ENCODE data around the gene TNFSF12.
A peak's percentile ranks its signal among the peaks of the same experiment; 100 is the strongest.

The TNFSF12 gene

GRCh38 chr17:7548585-7549400 lies at the start of gene TNFSF12:
Gene TNFSF12, plus strand, starts transcription at chr17:7549058. Its CDS starts 96 bp downstream, at chr17:7549154.
- Histone ChIP-seq H3K4me2 (ENCODE audit: low read length) (peak within 1 kb of the TSS; percentile 40; the same call in 1 of the 2 replicates), H3K9me2 (ENCODE audit: low read depth, low read length) (no peaks in the 10 kb centered on the region), H3K79me2 (ENCODE audit: insufficient read depth, low read length) (no peaks in the 10 kb centered on the region), H3K27me3 (ENCODE audit: insufficient read depth, low read length) (peaks cover 16% of the 10 kb centered on the region), H3K36me3 (ENCODE audit: insufficient read depth, low read length) (no peaks in the 10 kb centered on the region), H3F3A (ENCODE audit: insufficient read depth, low read length) (no peaks in the 10 kb centered on the region), H2AFZ (ENCODE audit: low read length) (no peak within 1 kb of the TSS), H4K20me1 (ENCODE audit: insufficient read depth, low read length) (no peaks in the 10 kb centered on the region), H3K27ac (ENCODE audit: low read depth, low read length, poor library complexity, severe bottlenecking) (no peak within 1 kb of the TSS), H3K4me3 (ENCODE audit: low read depth, low read length, poor library complexity, severe bottlenecking) (peak within 1 kb of the TSS; percentile 7), H3K9ac (ENCODE audit: low read length) (no peak within 1 kb of the TSS), H3K9me3 (ENCODE audit: low read length) (no peaks in the 10 kb centered on the region), H3K4me1 (ENCODE audit: insufficient read depth, low read length, severe bottlenecking) (peaks cover 4% of the 10 kb centered on the region)
- no peak for TF ChIP-seq EZH2 (IDR thresholded peaks at IDR 0.05; ENCODE audit: borderline replicate concordance, low read length)
- no peak for TF ChIP-seq CTCF (IDR thresholded peaks at IDR 0.05; ENCODE audit: low read length)

- Histone ChIP-seq H3K27me3 (ENCODE audit: insufficient read depth, low read length) (no peaks in the 10 kb centered on the region), H3K27ac (ENCODE audit: low read depth, low read length, poor library complexity, severe bottlenecking) (no peak overlapping the region), H3K4me1 (ENCODE audit: insufficient read depth, low read length, severe bottlenecking) (no peaks in the 10 kb centered on the region), H3K36me3 (ENCODE audit: insufficient read depth, low read length) (peaks cover 93% of the 10 kb centered on the region), H3K4me3 (ENCODE audit: low read depth, low read length, poor library complexity, severe bottlenecking) (no peak overlapping the region), H3F3A (ENCODE audit: insufficient read depth, low read length) (no peaks in the 10 kb centered on the region), H3K79me2 (ENCODE audit: insufficient read depth, low read length) (peaks cover 9% of the 10 kb centered on the region), H2AFZ (ENCODE audit: low read length) (no peak overlapping the region), H4K20me1 (ENCODE audit: insufficient read depth, low read length) (no peaks in the 10 kb centered on the region), H3K9me3 (ENCODE audit: low read length) (no peaks in the 10 kb centered on the region), H3K9me2 (ENCODE audit: low read depth, low read length) (no peaks in the 10 kb centered on the region), H3K4me2 (ENCODE audit: low read length) (no peak overlapping the region), H3K9ac (ENCODE audit: low read length) (no peak overlapping the region)
- TF ChIP-seq EZH2 (IDR thresholded peaks at IDR 0.05; ENCODE audit: borderline replicate concordance, low read length), result no peak
- no peak for TF ChIP-seq CTCF (IDR thresholded peaks at IDR 0.05; ENCODE audit: low read length)
Measured at GRCh38 chr17:7499161-7499560, 49.7 kb upstream of the TNFSF12 start.

GRCh38 chr17:7501729-7502128 lies 47.1 kb upstream of the TNFSF12 start:
- Histone ChIP-seq H3K4me2 (ENCODE audit: low read length) (no peak overlapping the region), H3K79me2 (ENCODE audit: insufficient read depth, low read length) (no peaks in the 10 kb centered on the region), H3K4me3 (ENCODE audit: low read depth, low read length, poor library complexity, severe bottlenecking) (no peak overlapping the region), H3K27ac (ENCODE audit: low read depth, low read length, poor library complexity, severe bottlenecking) (no peak overlapping the region), H3F3A (ENCODE audit: insufficient read depth, low read length) (no peaks in the 10 kb centered on the region), H3K27me3 (ENCODE audit: insufficient read depth, low read length) (no peaks in the 10 kb centered on the region), H3K4me1 (ENCODE audit: insufficient read depth, low read length, severe bottlenecking) (no peaks in the 10 kb centered on the region), H3K9me3 (ENCODE audit: low read length) (no peaks in the 10 kb centered on the region), H4K20me1 (ENCODE audit: insufficient read depth, low read length) (no peaks in the 10 kb centered on the region), H3K9me2 (ENCODE audit: low read depth, low read length) (no peaks in the 10 kb centered on the region), H3K36me3 (ENCODE audit: insufficient read depth, low read length) (peaks cover 95% of the 10 kb centered on the region), H3K9ac (ENCODE audit: low read length) (no peak overlapping the region), H2AFZ (ENCODE audit: low read length) (no peak overlapping the region)
- no peak for TF ChIP-seq CTCF (IDR thresholded peaks at IDR 0.05; ENCODE audit: low read length)
- TF ChIP-seq EZH2 (IDR thresholded peaks at IDR 0.05; ENCODE audit: borderline replicate concordance, low read length), result no peak

Data from OCI-LY1 (cell line).